GM12872 (cell line): ENCODE data around the gene PPP1R12A.

Experiments used
- TF ChIP-seq, protein P1 (sequence below): IDR thresholded peaks from 3 replicates; pipeline ENCODE4 v1.5.1; 2011; ENCODE audit warnings: low read depth, mild to moderate bottlenecking, low read length, moderate library complexity; ENCODE audit not compliant: insufficient read depth

The PPP1R12A gene

DNA sequence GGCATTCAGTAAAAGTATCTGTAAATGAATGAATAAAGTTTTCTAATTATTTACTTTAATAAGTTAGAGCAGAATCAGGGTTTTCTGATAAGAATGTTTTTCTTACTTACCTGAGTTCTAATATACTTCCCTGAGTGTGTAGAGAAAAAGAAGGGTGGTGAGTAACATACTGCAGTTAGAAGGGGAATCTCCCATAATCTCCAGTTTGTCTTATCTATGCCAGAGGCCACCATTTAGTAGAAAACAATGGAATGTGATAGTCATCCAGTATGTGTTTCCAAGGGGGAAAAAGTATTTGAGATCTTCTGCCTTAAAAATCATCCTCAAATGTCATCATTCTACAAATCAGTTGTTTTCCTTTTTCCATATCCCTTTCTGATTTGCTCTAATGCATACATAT lies 187.6 kb downstream of the PPP1R12A start:
- TF ChIP-seq, protein P1, sequence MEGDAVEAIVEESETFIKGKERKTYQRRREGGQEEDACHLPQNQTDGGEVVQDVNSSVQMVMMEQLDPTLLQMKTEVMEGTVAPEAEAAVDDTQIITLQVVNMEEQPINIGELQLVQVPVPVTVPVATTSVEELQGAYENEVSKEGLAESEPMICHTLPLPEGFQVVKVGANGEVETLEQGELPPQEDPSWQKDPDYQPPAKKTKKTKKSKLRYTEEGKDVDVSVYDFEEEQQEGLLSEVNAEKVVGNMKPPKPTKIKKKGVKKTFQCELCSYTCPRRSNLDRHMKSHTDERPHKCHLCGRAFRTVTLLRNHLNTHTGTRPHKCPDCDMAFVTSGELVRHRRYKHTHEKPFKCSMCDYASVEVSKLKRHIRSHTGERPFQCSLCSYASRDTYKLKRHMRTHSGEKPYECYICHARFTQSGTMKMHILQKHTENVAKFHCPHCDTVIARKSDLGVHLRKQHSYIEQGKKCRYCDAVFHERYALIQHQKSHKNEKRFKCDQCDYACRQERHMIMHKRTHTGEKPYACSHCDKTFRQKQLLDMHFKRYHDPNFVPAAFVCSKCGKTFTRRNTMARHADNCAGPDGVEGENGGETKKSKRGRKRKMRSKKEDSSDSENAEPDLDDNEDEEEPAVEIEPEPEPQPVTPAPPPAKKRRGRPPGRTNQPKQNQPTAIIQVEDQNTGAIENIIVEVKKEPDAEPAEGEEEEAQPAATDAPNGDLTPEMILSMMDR: no peak

DNA sequence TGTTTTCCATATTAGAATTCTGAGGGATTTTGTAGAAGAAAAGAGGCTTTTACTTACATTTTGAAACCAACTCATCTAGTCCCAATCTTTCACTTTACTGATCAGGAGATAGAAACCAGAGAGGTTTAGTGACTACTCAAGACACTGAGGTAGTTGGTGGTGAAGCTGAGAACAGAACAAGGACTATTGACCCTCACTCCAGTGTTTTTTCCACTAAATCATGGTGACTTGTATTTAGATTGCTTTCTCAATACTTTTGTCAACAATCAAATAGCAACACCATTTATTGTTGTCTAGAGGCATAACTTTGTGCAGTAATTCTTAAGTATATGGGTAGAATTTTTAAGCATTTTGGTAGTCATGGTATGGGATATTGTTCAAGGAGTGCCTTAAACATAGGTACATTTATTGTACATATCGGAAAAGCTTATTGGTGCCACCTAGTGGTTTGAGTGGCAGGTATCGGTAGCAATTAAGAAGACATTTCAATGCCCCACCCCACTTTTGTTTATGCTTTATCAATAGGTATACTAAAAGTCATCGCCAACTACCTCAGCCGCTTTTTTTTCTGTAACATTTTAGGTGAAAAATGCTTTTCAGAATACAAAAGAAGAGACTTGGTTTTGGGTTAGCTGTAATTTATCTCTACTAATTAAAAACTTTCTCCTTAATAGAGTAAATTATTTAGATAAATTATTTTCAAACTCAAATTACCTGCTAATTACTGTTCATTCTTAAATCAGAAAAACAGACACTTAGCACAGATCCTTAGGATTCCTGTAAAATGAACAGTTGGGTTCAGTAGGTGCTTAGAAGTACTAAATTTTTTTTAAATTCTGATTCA lies 196.8 kb downstream of the PPP1R12A start:
- TF ChIP-seq, protein P1: peak; percentile 55; the same call in 2 of the 3 replicates

DNA sequence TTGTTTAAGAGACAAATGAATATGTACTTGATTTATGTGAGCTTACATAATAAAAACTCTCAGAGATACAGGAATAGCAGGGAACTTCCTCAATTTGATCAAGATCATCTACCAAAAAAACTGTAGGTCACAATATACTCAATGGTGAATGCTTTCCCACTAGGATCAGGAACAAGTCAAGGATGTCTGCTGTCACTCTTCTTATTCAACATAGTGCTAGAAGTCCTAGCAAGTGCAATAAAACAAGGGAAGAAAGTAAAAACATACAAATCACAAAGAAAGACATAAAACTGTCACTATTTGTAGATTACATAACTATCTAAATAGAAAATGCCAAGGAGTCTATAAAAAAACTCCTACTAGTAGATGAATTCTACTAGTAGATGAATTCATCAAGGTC lies 202.3 kb downstream of the PPP1R12A start:
- TF ChIP-seq, protein P1: no peak

DNA sequence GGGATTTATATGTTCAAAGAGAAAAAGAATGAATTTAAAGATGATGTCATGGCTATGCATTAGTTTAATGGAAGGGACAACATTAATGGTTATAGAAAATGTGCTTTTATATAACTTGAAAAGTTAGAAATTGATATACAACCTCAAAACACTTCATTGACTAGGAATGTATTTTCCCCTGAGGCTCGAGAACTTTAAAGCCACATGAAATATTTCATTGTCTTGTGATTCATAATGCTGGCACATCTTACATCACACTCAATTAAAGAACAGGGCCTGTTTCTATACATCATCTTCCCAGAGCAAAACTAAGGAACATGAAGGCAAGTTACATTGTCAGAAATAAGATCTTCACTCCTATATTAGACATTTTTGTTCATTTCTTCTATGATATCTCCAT lies 208.9 kb downstream of the PPP1R12A start:
- TF ChIP-seq, protein P1: no peak
